PC-9 (cell line): ENCODE measurements around the gene ZDHHC11B. TPM values are rescaled to one million over a fixed set of nuclear protein-coding genes. Genes with fewer than 3 reads are reported as not detected.
"Not testable (repeated sequence)": the region's sequence is repeated elsewhere in the genome, so short reads cannot be mapped to it uniquely, and the experiment has no call there.

Experiments
- BruUV-seq: library from RNA; stranded (reverse); fragments of 400-500 nt; replicated peaks from 2 replicates; lab custom pipeline; 2021; lab: Mats Ljungman, UMichigan
- CTCF ChIA-PET: fragments of 300-600 bp; sonication (Branson Sonifier 250); formaldehyde crosslinking; loops from one replicate; lab custom pipeline; 2022; ENCODE audit warnings: antibody characterized with exemption; lab: Charles Lee
- POLR2A ChIA-PET: fragments of 300-600 bp; sonication (Branson Sonifier 250); formaldehyde crosslinking; loops from one replicate; lab custom pipeline; 2022; ENCODE audit warnings: antibody characterized with exemption; ENCODE audit not compliant: unreplicated experiment; lab: Charles Lee
- DNase-seq, 2 experiments: peaks; one replicate each; pipeline versions ENCODE4 v3.0.0 to v3.0.0-alpha.2; 2015 to 2022; ENCODE audit warnings: mixed read lengths in 1 of 2
- H2AFZ ChIP-seq: fragments of 200-600 bp; sonication (generic); 2 replicates; pipeline ENCODE4 v1.8.1; 2017; ENCODE audit warnings: antibody characterized with exemption
- H3F3A ChIP-seq: fragments of 200-600 bp; sonication (generic); 2 replicates; pipeline ENCODE4 v1.8.1; 2017; ENCODE audit warnings: antibody characterized with exemption, mild to moderate bottlenecking, low read depth; ENCODE audit not compliant: insufficient read depth
- H3K27ac ChIP-seq: fragments of 200-600 bp; sonication (generic); 2 replicates; pipeline ENCODE4 v1.6.1; 2016; ENCODE audit warnings: mixed run types
- H3K27me3 ChIP-seq: fragments of 200-600 bp; sonication (generic); 2 replicates; pipeline ENCODE4 v1.6.1; 2016; ENCODE audit warnings: low read depth, mixed run types; ENCODE audit not compliant: insufficient read depth
- H3K36me3 ChIP-seq: fragments of 200-600 bp; sonication (generic); 2 replicates; pipeline ENCODE4 v1.6.1; 2016; ENCODE audit warnings: low read depth, mixed run types
- H3K4me1 ChIP-seq: fragments of 200-600 bp; sonication (generic); replicated peaks from 2 replicates; pipeline ENCODE4 v1.6.1; 2016; ENCODE audit warnings: mixed run types; ENCODE audit not compliant: insufficient read depth
- H3K4me2 ChIP-seq: fragments of 200-600 bp; sonication (generic); 2 replicates; pipeline ENCODE4 v1.6.1; 2017; ENCODE audit warnings: mixed run types
- H3K4me3 ChIP-seq: fragments of 200-600 bp; sonication (generic); 2 replicates; pipeline ENCODE4 v1.6.1; 2016; ENCODE audit warnings: mixed run types
- H3K79me2 ChIP-seq: fragments of 200-600 bp; sonication (generic); 2 replicates; pipeline ENCODE4 v1.6.1; 2017; ENCODE audit warnings: low read depth, mixed run types
- H3K9me2 ChIP-seq: fragments of 200-600 bp; sonication (generic); 2 replicates; pipeline ENCODE4 v1.8.1; 2017; ENCODE audit warnings: mild to moderate bottlenecking; ENCODE audit not compliant: insufficient read depth
- H3K9me3 ChIP-seq: fragments of 200-600 bp; sonication (generic); 2 replicates; pipeline ENCODE4 v1.8.1; 2016; ENCODE audit warnings: low read depth; ENCODE audit not compliant: insufficient read depth
- H4K20me1 ChIP-seq: fragments of 200-600 bp; sonication (generic); 2 replicates; pipeline ENCODE4 v1.8.1; 2017; ENCODE audit not compliant: insufficient read depth
- CTCF ChIP-seq: fragments of 200-600 bp; sonication (generic); conservative IDR thresholded peaks from 2 replicates; pipeline ENCODE4 v1.6.1; 2017; ENCODE audit warnings: mixed run types, antibody characterized with exemption, mild to moderate bottlenecking, moderate library complexity
- EZH2 ChIP-seq: fragments of 200-600 bp; sonication (generic); IDR thresholded peaks from 2 replicates; pipeline ENCODE4 v1.8.0; 2017; ENCODE audit warnings: antibody characterized with exemption, low read depth
- intact Hi-C: fragments of 100-400 bp; cut with micrococcal nuclease; formaldehyde crosslinking; loops from one replicate; pipeline ENCODE4 v1.10.0; 2022; ENCODE audit not compliant: unreplicated experiment
- total RNA-seq: library from RNA; stranded (reverse); gene quantifications from 2 replicates; pipeline ENCODE4 v1.2.3, GENCODE V29; 2021

The ZDHHC11B gene
- total RNA-seq, 1 experiment from 2014 or later, result 0.41 TPM

GRCh38 chr5:756171-756570, 28.4 kb downstream of the ZDHHC11B start:
- H3K36me3 ChIP-seq, result no peaks in the 10 kb centered on the region
- H3K27ac ChIP-seq, result no peak overlapping the region
- H3K4me3 ChIP-seq, result no peak overlapping the region
- no peak for DNase-seq
- H3F3A ChIP-seq, result no peaks in the 10 kb centered on the region
- H3K4me2 ChIP-seq, result no peak overlapping the region
- no peaks in the 10 kb centered on the region for H3K9me3 ChIP-seq
- no peaks in the 10 kb centered on the region for H4K20me1 ChIP-seq
- BruUV-seq, result no TSS peak
- H3K79me2 ChIP-seq, result no peaks in the 10 kb centered on the region
- POLR2A ChIA-PET, result no interaction called here
- no peaks in the 10 kb centered on the region for H3K9me2 ChIP-seq
- 0 out of 2 replicates have a peak, but pooled peaks cover 4% of the 10 kb centered on the region for H3K4me1 ChIP-seq
- peaks cover 55% of the 10 kb centered on the region for H3K27me3 ChIP-seq
- no peak overlapping the region for H2AFZ ChIP-seq
- intact Hi-C loops, result loop anchor here (2.0 kb wide), 1 partner anchor 91 kb away; no protein-coding TSS in a partner anchor
- CTCF ChIA-PET, result no interaction called here
- TF ChIP-seq EZH2 (no peak), CTCF (no peak)

- H3K27me3 ChIP-seq, result peaks cover 40% of the 10 kb centered on the region
- H3K9me2 ChIP-seq, H3K9me3 ChIP-seq, H4K20me1 ChIP-seq, H3K27ac ChIP-seq, BruUV-seq, H3K4me3 ChIP-seq, H3F3A ChIP-seq, DNase-seq, H3K4me1 ChIP-seq, CTCF ChIA-PET, H2AFZ ChIP-seq, intact Hi-C loops, H3K4me2 ChIP-seq, POLR2A ChIA-PET, H3K79me2 ChIP-seq, H3K36me3 ChIP-seq: not testable (repeated sequence)
Observed at GRCh38 chr5:754143-754632, 30.3 kb downstream of the ZDHHC11B start.

GRCh38 chr5:753567-754142, 30.9 kb downstream of the ZDHHC11B start:
- H3K9me3 ChIP-seq, H3K79me2 ChIP-seq, H3K36me3 ChIP-seq, H3K9me2 ChIP-seq, H4K20me1 ChIP-seq, H3K27ac ChIP-seq, intact Hi-C loops, H3K4me3 ChIP-seq, H3F3A ChIP-seq, H3K4me2 ChIP-seq, H2AFZ ChIP-seq, CTCF ChIA-PET, POLR2A ChIA-PET, DNase-seq, BruUV-seq, H3K4me1 ChIP-seq: not testable (repeated sequence)
- peaks cover 40% of the 10 kb centered on the region for H3K27me3 ChIP-seq

GRCh38 chr5:752532-753115, 31.9 kb downstream of the ZDHHC11B start:
- H3K79me2 ChIP-seq, H4K20me1 ChIP-seq, H3K36me3 ChIP-seq, DNase-seq, H3K4me1 ChIP-seq, H3K4me3 ChIP-seq, H3F3A ChIP-seq, POLR2A ChIA-PET, H3K4me2 ChIP-seq, H3K9me2 ChIP-seq, H3K9me3 ChIP-seq, BruUV-seq, intact Hi-C loops, CTCF ChIA-PET, H2AFZ ChIP-seq, H3K27ac ChIP-seq: not testable (repeated sequence)
- H3K27me3 ChIP-seq, result peaks cover 38% of the 10 kb centered on the region

- H3K4me3 ChIP-seq, H3F3A ChIP-seq, DNase-seq, CTCF ChIA-PET, H3K27ac ChIP-seq, POLR2A ChIA-PET, H3K9me2 ChIP-seq, H3K4me2 ChIP-seq, H3K9me3 ChIP-seq, H3K79me2 ChIP-seq, H3K36me3 ChIP-seq, H4K20me1 ChIP-seq, H3K4me1 ChIP-seq, intact Hi-C loops, BruUV-seq, H2AFZ ChIP-seq: not testable (repeated sequence)
- H3K27me3 ChIP-seq, result peaks cover 33% of the 10 kb centered on the region
Observed at GRCh38 chr5:751992-752391, 32.5 kb downstream of the ZDHHC11B start.
